HEK293 (cell line): Measurements from ENCODE around the gene MAP4K4.

Experiments
- MYNN ChIP-seq: fragments of 450-650 bp; formaldehyde crosslinking; IDR thresholded peaks from 2 replicates; pipeline ENCODE4 v1.5.1; 2016; ENCODE audit warnings: missing biosample characterization, missing genetic modification characterization, borderline replicate concordance
- REST ChIP-seq: fragments of 450-650 bp; formaldehyde crosslinking; IDR thresholded peaks from 2 replicates; pipeline ENCODE4 v1.5.1; 2016; ENCODE audit warnings: missing biosample characterization, missing genetic modification characterization
- ZNF2 ChIP-seq: fragments of 450-650 bp; formaldehyde crosslinking; IDR thresholded peaks from 2 replicates; pipeline ENCODE4 v1.5.1; 2016; ENCODE audit warnings: missing biosample characterization, missing genetic modification characterization
- ZNF324 ChIP-seq: fragments of 450-650 bp; formaldehyde crosslinking; IDR thresholded peaks from 2 replicates; pipeline ENCODE4 v1.5.1; 2016; ENCODE audit warnings: missing biosample characterization, missing genetic modification characterization
- TF ChIP-seq, protein P1 (sequence below): sonication (generic); formaldehyde crosslinking; IDR thresholded peaks from 2 replicates; pipeline ENCODE4 v1.8.1; 2022; ENCODE audit warnings: mild to moderate bottlenecking, moderate library complexity, missing genetic modification reagents
- TF ChIP-seq, protein P2 (sequence below): fragments of 450-650 bp; formaldehyde crosslinking; IDR thresholded peaks from 2 replicates; pipeline ENCODE4 v1.5.1; 2016; ENCODE audit warnings: missing biosample characterization, missing genetic modification characterization

- no peak for TF ChIP-seq ZNF324 (tag by site-specific recombination)
- TF ChIP-seq MYNN (tag by site-specific recombination) = no peak
- TF ChIP-seq, protein P1, sequence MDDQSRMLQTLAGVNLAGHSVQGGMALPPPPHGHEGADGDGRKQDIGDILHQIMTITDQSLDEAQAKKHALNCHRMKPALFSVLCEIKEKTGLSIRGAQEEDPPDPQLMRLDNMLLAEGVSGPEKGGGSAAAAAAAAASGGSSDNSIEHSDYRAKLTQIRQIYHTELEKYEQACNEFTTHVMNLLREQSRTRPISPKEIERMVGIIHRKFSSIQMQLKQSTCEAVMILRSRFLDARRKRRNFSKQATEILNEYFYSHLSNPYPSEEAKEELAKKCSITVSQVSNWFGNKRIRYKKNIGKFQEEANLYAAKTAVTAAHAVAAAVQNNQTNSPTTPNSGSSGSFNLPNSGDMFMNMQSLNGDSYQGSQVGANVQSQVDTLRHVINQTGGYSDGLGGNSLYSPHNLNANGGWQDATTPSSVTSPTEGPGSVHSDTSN (CRISPR knock-in tag) = no peak
- TF ChIP-seq ZNF2 = no peak
- TF ChIP-seq REST = no peak
- TF ChIP-seq, protein P2, sequence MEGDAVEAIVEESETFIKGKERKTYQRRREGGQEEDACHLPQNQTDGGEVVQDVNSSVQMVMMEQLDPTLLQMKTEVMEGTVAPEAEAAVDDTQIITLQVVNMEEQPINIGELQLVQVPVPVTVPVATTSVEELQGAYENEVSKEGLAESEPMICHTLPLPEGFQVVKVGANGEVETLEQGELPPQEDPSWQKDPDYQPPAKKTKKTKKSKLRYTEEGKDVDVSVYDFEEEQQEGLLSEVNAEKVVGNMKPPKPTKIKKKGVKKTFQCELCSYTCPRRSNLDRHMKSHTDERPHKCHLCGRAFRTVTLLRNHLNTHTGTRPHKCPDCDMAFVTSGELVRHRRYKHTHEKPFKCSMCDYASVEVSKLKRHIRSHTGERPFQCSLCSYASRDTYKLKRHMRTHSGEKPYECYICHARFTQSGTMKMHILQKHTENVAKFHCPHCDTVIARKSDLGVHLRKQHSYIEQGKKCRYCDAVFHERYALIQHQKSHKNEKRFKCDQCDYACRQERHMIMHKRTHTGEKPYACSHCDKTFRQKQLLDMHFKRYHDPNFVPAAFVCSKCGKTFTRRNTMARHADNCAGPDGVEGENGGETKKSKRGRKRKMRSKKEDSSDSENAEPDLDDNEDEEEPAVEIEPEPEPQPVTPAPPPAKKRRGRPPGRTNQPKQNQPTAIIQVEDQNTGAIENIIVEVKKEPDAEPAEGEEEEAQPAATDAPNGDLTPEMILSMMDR (tag by site-specific recombination) = no peak
These were observed 75.6 kb downstream of the MAP4K4 start for GRCh38 chr2:101773137-101773536.
